ENCODE data around the gene TMEM97. TPM values are rescaled to one million over a fixed set of nuclear protein-coding genes. Genes with fewer than 3 reads are reported as not detected.

TMEM97 gene
- total and polyA plus RNA-seq, 9 of the 15 experiments (the other 6 are each of a cell fraction or from before 2014, with no cell fraction given): 34.6 to 121 (median 76.0) TPM

DNA sequence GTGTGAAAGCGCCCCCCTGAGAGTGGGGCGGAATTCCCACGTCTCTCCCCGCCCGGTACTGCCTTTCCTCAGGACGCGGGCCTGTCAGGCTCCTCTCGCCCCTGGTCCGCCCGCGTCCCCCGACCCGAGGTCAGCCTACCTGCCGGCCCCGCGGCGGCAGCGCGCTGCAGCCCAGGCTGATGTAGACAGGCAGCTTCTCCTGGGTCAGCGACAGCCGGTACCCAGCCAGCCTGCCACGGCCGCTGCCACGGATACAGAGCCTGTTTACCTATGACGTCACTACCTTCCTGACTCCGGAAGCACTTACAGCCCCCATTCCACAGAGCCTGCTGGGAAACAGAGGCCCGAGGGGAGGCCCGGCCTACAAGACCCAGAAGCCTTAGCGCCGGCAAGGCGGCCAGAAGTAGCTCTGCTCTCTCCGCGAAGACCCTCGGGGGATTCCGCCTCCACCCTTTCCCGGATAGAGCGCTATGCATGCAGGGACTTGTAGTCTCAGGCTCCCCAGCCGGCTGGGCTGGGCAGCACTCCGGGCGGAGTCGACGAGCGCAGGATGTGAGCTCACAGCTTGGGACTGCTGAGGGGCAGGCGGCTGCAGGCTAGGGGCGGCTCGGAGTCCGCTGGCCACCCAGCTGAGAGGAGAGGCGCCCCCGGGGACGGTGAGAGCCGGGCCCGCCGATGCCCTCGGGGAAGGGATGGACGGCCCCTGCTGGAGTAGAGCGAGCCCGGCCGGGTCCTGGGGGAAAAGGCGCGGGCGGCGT lies 16.4 kb downstream of the TMEM97 start, which contains the start of the genes IFT20 and TNFAIP1 (continued):
- TF ChIP-seq, protein P1, sequence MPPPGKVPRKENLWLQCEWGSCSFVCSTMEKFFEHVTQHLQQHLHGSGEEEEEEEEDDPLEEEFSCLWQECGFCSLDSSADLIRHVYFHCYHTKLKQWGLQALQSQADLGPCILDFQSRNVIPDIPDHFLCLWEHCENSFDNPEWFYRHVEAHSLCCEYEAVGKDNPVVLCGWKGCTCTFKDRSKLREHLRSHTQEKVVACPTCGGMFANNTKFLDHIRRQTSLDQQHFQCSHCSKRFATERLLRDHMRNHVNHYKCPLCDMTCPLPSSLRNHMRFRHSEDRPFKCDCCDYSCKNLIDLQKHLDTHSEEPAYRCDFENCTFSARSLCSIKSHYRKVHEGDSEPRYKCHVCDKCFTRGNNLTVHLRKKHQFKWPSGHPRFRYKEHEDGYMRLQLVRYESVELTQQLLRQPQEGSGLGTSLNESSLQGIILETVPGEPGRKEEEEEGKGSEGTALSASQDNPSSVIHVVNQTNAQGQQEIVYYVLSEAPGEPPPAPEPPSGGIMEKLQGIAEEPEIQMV (tag; conservative IDR thresholded peaks at IDR 0.05; ENCODE audit: low read depth): no peak
- TF ChIP-seq TRIM28 (IDR thresholded peaks at IDR 0.05) (no peak), CBFA2T2 (conservative IDR thresholded peaks at IDR 0.05) (no peak), SIN3A (IDR thresholded peaks at IDR 0.05; ENCODE audit: borderline replicate concordance in 2 of 2, control insufficient read depth in 1 of 2, low read depth in 2 of 2, low read length in 2 of 2) (peak; percentile 74 to 96; a peak in 3 of 4 replicates), ZNF79 (CRISPR knock-in tag; IDR thresholded peaks at IDR 0.05; ENCODE audit: low read depth) (0 out of 2 replicates have a peak, but pooled peaks have one; percentile 59), BDP1 (IDR thresholded peaks at IDR 0.05; ENCODE audit: insufficient read depth, insufficient read length) (no peak), OTX1 (CRISPR knock-in tag; IDR thresholded peaks at IDR 0.05) (peak; percentile 87), GTF2F1 (IDR thresholded peaks at IDR 0.05; ENCODE audit: low read depth, low read length) (no peak), NFXL1 (CRISPR knock-in tag; IDR thresholded peaks at IDR 0.05) (no peak), MEIS2 (IDR thresholded peaks at IDR 0.05; ENCODE audit: partially characterized antibody) (no peak), MYNN (IDR thresholded peaks at IDR 0.05) (no peak), MYNN (CRISPR knock-in tag; IDR thresholded peaks at IDR 0.05) (no peak), ZNF184 (CRISPR knock-in tag; IDR thresholded peaks at IDR 0.05) (no peak), ZNF699 (CRISPR knock-in tag; IDR thresholded peaks at IDR 0.05; ENCODE audit: insufficient replicate concordance) (no peak), CBX5 (IDR thresholded peaks at IDR 0.05; ENCODE audit: borderline replicate concordance, low read depth) (no peak), HDAC6 (IDR thresholded peaks at IDR 0.05; ENCODE audit: low read depth, low read length) (no peak), KDM2B (CRISPR knock-in tag; IDR thresholded peaks at IDR 0.05) (no peak), WHSC1 (IDR thresholded peaks at IDR 0.05; ENCODE audit: low read length) (no peak), TAF9B (IDR thresholded peaks at IDR 0.05; ENCODE audit: partially characterized antibody) (no peak)
- TF ChIP-seq, protein P2, sequence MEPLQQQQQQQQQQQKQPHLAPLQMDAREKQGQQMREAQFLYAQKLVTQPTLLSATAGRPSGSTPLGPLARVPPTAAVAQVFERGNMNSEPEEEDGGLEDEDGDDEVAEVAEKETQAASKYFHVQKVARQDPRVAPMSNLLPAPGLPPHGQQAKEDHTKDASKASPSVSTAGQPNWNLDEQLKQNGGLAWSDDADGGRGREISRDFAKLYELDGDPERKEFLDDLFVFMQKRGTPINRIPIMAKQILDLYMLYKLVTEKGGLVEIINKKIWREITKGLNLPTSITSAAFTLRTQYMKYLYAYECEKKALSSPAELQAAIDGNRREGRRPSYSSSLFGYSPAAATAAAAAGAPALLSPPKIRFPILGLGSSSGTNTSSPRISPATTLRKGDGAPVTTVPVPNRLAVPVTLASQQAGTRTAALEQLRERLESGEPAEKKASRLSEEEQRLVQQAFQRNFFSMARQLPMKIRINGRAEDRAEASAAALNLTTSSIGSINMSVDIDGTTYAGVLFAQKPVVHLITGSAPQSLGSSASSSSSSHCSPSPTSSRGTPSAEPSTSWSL (CRISPR knock-in tag; IDR thresholded peaks at IDR 0.05; ENCODE audit: borderline replicate concordance): no peak
- TF ChIP-seq, protein P3, sequence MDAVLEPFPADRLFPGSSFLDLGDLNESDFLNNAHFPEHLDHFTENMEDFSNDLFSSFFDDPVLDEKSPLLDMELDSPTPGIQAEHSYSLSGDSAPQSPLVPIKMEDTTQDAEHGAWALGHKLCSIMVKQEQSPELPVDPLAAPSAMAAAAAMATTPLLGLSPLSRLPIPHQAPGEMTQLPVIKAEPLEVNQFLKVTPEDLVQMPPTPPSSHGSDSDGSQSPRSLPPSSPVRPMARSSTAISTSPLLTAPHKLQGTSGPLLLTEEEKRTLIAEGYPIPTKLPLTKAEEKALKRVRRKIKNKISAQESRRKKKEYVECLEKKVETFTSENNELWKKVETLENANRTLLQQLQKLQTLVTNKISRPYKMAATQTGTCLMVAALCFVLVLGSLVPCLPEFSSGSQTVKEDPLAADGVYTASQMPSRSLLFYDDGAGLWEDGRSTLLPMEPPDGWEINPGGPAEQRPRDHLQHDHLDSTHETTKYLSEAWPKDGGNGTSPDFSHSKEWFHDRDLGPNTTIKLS (IDR thresholded peaks at IDR 0.05; ENCODE audit: borderline replicate concordance, low read depth): peak; percentile 99
- TF ChIP-seq, protein P4, sequence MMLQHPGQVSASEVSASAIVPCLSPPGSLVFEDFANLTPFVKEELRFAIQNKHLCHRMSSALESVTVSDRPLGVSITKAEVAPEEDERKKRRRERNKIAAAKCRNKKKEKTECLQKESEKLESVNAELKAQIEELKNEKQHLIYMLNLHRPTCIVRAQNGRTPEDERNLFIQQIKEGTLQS (IDR thresholded peaks at IDR 0.05): peak; percentile 100
- TF ChIP-seq, protein P4 (CRISPR knock-in tag; conservative IDR thresholded peaks at IDR 0.05): peak; percentile 95

All from K562 (cell line).